Mucosa of rectum (tissue), 2 donors: Measurements from ENCODE around the gene STIM2.

Experiments
- H3K27ac ChIP-seq, 2 donors: one replicate each; pipeline ENCODE4 v1.7.0; 2013; ENCODE audit warnings: inconsistent platforms in 2 of 2, low read depth in 2 of 2, low read length in 2 of 2
- H3K27me3 ChIP-seq, 2 donors: one replicate each; pipeline ENCODE4 v1.7.0; 2013; ENCODE audit warnings: low read length in 2 of 2; ENCODE audit not compliant: control insufficient read depth in 2 of 2, insufficient read depth in 2 of 2
- H3K36me3 ChIP-seq, 2 donors: one replicate each; pipeline ENCODE4 v1.7.0; 2013; ENCODE audit warnings: low read length in 2 of 2; ENCODE audit not compliant: control insufficient read depth in 2 of 2, insufficient read depth in 2 of 2
- H3K4me1 ChIP-seq, 2 donors: one replicate each; pipeline ENCODE4 v1.7.0; 2013; ENCODE audit warnings: low read length in 2 of 2, mild to moderate bottlenecking in 1 of 2; ENCODE audit not compliant: control insufficient read depth in 2 of 2, insufficient read depth in 2 of 2
- H3K4me3 ChIP-seq, 2 donors: one replicate each; pipeline ENCODE4 v1.7.0; 2013; ENCODE audit warnings: low read length in 2 of 2
- H3K9ac ChIP-seq, 2 donors: one replicate each; pipeline ENCODE4 v1.7.0; 2013; ENCODE audit warnings: low read length in 2 of 2, low read depth in 1 of 2, mild to moderate bottlenecking in 1 of 2
- H3K9me3 ChIP-seq, 2 donors: one replicate each; pipeline ENCODE4 v1.7.0; 2013; ENCODE audit warnings: low read length in 2 of 2; ENCODE audit not compliant: control insufficient read depth in 2 of 2
- donor health status: healthy.
- donor health status: Normal muscosa, but diverticular disease.

Gene STIM2

DNA sequence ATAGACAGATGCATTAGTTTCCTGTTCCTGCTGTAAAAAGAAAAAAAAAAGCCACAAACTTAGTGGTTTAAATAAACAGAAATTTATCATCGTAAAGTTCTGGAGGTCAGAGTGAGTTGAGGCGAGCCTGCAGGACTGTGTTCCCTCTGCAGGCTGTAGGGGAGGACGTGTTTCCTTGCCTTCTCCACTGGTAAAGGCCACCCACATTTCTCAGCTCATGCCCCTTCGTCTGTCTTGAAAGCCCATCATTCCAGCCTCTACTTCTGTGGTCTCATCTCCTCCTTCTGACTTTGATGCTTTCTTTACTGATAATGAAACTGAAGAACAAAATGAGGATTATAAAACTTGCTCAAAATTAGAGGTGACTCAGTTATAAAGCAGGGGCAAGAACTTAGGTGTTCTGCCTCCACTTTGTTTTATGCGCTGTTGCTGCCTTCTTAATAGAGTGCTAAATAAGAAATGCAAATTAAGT lies 143.0 kb downstream of the STIM2 start:
- Histone ChIP-seq H3K27me3 (no peaks in the 10 kb centered on the region), H3K4me1 (peaks cover 0 to 8% of the 10 kb centered on the region in 2 donors), H3K4me3 (no peak overlapping the region), H3K9ac (no peak overlapping the region), H3K36me3 (no peaks in the 10 kb centered on the region), H3K27ac (no peak overlapping the region), H3K9me3 (no peaks in the 10 kb centered on the region)

DNA sequence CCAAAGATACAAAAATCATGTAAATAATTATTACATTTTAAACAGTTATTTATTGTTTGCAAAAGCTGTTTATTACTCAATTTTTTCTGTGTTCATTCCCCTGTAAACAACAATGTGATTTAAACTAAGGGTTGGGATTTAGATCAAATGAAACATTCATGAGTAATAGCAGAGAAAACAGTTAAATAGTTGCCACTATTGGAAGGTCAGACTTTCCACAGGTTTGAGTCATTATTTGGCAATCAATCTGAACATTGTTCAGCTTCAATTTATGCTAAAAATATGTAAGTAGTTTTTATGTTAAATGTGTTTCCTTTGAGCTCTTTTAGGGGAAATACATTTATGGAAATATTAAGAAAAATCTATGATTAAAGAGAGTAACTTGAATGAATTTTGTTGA lies 144.9 kb downstream of the STIM2 start:
- H3K9me3 ChIP-seq, result no peaks in the 10 kb centered on the region
- peaks cover 0 to 8% of the 10 kb centered on the region in 2 donors for H3K4me1 ChIP-seq
- no peaks in the 10 kb centered on the region for H3K27me3 ChIP-seq
- no peak overlapping the region for H3K9ac ChIP-seq
- H3K4me3 ChIP-seq, result no peak overlapping the region
- no peak overlapping the region for H3K27ac ChIP-seq
- H3K36me3 ChIP-seq, result peaks cover 0 to 2% of the 10 kb centered on the region in 2 donors

DNA sequence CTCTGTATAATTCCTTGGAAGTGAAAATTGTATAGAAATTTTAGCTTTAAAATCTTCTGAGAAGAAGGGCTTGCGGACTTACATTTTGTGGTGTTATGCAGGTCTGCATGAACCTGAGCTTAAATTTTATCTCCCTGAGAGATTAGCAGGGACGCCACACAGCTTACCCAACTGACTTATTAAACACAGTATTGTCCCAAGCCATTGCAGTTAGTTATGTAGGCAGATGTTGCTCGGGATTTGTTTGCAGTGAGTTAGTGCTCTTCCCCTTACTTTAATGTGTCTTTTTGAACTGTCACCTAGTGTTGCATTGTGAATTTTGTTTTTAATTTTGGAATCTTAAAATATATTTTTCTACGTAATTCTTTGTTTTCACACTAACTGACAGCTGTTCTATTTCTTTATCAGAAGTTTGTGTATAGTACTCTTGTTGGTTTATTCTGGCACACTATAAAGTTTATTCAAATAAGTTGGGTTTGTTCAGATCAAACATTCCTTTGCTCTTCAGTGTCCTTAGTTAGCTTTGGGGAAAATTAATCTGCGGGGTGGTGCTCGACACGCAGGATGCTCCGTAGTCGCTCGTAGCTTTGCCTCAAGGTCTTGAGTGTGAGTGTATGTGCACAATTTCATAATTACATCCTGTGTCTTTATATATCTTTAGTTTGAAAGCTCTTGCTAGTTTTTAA lies 145.4 kb downstream of the STIM2 start:
- H3K9ac ChIP-seq, result no peak overlapping the region
- peaks cover 0 to 8% of the 10 kb centered on the region in 2 donors for H3K4me1 ChIP-seq
- no peaks in the 10 kb centered on the region for H3K27me3 ChIP-seq
- H3K27ac ChIP-seq, result no peak overlapping the region
- no peak overlapping the region for H3K4me3 ChIP-seq
- peaks cover 0 to 2% of the 10 kb centered on the region in 2 donors for H3K36me3 ChIP-seq
- H3K9me3 ChIP-seq, result no peaks in the 10 kb centered on the region

DNA sequence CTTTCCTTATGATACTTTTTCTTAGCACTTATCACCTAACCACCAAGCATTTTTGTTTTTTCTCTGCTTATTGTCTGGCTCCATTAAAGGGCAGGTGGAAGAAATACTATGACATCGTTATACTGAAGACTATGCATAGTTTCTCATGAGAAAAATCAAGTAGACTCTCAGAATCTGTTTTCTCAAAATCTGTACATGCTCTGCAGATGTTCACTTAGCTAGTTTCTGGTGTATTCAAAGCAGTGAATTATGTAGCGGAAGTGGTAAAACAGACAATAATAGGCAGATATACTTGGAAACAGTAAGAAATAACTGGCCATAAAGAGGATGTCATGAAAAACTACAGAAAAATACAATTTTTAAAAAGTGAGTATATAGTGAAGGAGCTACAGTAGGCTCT lies 146.0 kb downstream of the STIM2 start:
- H3K4me3 ChIP-seq, result no peak overlapping the region
- no peak overlapping the region for H3K27ac ChIP-seq
- H3K9me3 ChIP-seq, result no peaks in the 10 kb centered on the region
- H3K27me3 ChIP-seq, result no peaks in the 10 kb centered on the region
- H3K9ac ChIP-seq, result no peak overlapping the region
- H3K36me3 ChIP-seq, result peaks cover 0 to 2% of the 10 kb centered on the region in 2 donors
- peaks cover 0 to 12% of the 10 kb centered on the region in 2 donors for H3K4me1 ChIP-seq

DNA sequence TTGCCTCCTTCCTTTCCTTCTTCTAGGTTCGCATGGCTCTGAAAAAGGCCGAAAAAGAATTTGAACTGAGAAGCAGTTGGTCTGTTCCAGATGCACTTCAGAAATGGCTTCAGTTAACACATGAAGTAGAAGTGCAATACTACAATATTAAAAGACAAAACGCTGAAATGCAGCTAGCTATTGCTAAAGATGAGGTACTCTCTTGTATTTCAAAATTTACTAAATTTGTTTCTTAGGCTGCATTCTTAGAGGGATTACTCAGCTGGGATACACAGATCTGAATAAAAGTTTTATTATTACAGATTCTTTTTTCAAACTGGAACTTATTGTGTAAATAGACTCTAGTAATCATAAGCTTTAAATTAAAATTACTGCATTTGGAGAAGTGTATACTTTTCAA lies 146.9 kb downstream of the STIM2 start:
- Histone ChIP-seq H3K4me3 (no peak overlapping the region), H3K9me3 (no peaks in the 10 kb centered on the region), H3K36me3 (peaks cover 0 to 2% of the 10 kb centered on the region in 2 donors), H3K4me1 (peaks cover 0 to 12% of the 10 kb centered on the region in 2 donors), H3K27me3 (no peaks in the 10 kb centered on the region), H3K27ac (no peak overlapping the region), H3K9ac (no peak overlapping the region)

DNA sequence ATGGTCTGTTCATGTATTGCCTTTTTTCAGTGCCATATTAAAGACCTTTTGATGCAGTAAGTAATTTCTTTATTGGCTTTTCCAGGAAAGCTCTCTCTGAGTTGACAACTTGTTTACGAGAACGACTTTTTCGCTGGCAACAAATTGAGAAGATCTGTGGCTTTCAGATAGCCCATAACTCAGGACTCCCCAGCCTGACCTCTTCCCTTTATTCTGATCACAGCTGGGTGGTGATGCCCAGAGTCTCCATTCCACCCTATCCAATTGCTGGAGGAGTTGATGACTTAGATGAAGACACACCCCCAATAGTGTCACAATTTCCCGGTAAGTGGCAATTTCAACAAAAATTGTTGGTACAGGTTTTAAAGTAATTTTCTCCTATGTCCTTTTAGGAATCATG lies 148.0 kb downstream of the STIM2 start:
- H3K9me3 ChIP-seq, result no peaks in the 10 kb centered on the region
- peaks cover 0 to 4% of the 10 kb centered on the region in 2 donors for H3K4me1 ChIP-seq
- H3K4me3 ChIP-seq, result no peak overlapping the region
- no peak overlapping the region for H3K27ac ChIP-seq
- H3K36me3 ChIP-seq, result peaks cover 0 to 2% of the 10 kb centered on the region in 2 donors
- no peak overlapping the region for H3K9ac ChIP-seq
- H3K27me3 ChIP-seq, result no peaks in the 10 kb centered on the region

DNA sequence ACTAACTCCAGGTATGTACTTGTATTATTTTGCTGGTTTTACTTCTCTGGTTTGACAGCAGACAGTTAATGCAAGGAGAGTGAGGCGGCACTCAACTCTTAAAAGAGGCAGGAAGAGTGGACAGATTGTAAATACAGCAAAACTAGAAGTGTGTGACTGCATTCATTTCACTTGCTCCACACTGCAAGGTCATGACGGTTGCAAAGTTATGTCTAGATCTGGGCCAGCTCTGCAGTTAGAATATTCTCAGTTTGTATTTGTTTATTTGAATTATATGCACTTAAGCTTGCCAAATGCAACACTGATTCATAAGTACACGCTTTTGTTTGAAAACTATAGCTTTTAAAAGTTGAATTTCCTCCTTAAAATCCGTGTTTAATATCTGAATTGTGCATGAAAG lies 148.9 kb downstream of the STIM2 start:
- no peaks in the 10 kb centered on the region for H3K27me3 ChIP-seq
- peaks cover 0 to 3% of the 10 kb centered on the region in 2 donors for H3K4me1 ChIP-seq
- H3K36me3 ChIP-seq, result peaks cover 0 to 2% of the 10 kb centered on the region in 2 donors
- no peak overlapping the region for H3K9ac ChIP-seq
- no peak overlapping the region for H3K27ac ChIP-seq
- no peaks in the 10 kb centered on the region for H3K9me3 ChIP-seq
- no peak overlapping the region for H3K4me3 ChIP-seq

DNA sequence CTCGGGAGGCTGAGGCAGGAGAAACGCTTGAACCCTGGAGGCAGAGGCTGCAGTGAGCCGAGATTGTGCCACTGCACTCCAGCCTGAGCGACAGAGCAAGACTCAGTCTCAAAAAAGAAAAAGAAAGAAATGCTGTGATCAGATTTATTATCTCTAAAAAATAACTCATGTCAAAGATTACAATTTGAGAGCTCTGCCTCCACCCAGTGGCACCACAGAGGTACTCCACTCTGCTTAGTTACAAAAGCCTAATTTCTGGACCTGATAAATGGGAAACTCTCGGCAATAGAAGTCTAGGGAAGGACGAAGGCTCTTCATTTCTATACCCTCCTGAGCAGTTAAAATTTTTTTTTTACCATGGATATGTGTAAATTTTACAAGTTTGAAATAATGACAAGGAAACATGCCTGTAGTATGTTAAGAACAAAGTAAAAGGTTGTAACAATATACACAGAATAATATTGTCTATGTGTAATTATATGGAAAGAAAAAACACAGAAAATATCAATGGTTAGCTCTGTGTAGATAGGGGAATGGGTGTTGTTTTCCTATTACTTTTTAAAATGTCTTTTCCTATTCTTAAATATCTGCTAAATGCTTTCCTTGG lies 149.8 kb downstream of the STIM2 start:
- peaks cover 0 to 3% of the 10 kb centered on the region in 2 donors for H3K4me1 ChIP-seq
- no peaks in the 10 kb centered on the region for H3K9me3 ChIP-seq
- H3K4me3 ChIP-seq, result no peak overlapping the region
- H3K27me3 ChIP-seq, result no peaks in the 10 kb centered on the region
- H3K9ac ChIP-seq, result no peak overlapping the region
- peaks cover 0 to 2% of the 10 kb centered on the region in 2 donors for H3K36me3 ChIP-seq
- H3K27ac ChIP-seq, result no peak overlapping the region

DNA sequence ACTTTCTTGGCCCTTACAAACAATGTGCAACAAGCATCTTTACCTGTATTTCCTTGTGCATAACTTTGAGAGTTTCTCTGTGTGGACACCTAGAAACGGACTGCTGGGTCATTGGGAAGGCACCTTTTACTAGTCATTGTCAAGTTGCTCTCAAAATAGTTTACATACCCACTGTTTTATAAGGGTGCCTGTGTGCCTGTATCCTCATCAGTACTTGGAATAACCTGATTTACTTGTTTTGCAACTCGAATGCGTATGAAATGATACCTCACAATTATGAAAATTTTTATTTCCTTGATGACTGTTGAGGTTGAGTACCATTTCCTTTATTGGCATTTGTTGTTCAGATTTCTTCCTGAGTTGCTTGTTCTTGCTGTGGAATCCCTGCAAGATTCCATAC lies 150.8 kb downstream of the STIM2 start:
- peaks cover 0 to 2% of the 10 kb centered on the region in 2 donors for H3K36me3 ChIP-seq
- peaks cover 0 to 3% of the 10 kb centered on the region in 2 donors for H3K4me1 ChIP-seq
- no peaks in the 10 kb centered on the region for H3K27me3 ChIP-seq
- no peak overlapping the region for H3K27ac ChIP-seq
- H3K9ac ChIP-seq, result no peak overlapping the region
- no peak overlapping the region for H3K4me3 ChIP-seq
- H3K9me3 ChIP-seq, result no peaks in the 10 kb centered on the region

DNA sequence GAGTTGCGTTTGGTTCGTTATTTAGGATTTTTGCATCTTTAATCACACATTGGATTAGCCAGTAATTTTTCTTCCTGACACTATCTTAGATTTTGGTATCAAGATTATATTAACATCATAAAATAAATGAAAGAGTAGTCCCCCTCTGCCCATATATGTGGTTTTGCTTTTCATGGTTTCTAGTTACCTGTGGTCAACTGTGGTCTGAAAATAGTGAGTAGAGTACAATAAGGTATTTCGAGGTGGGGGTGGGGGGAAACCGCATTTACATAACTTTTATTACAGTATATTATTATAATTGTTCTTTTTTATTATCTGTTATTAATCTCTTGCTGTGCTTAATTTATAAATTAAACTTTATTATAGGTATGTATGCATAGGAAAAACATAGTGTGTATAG lies 152.4 kb downstream of the STIM2 start:
- Histone ChIP-seq H3K9ac (no peak overlapping the region), H3K27ac (no peak overlapping the region), H3K4me1 (peaks cover 0 to 3% of the 10 kb centered on the region in 2 donors), H3K9me3 (no peaks in the 10 kb centered on the region), H3K27me3 (no peaks in the 10 kb centered on the region), H3K4me3 (no peak overlapping the region), H3K36me3 (peaks cover 4% of the 10 kb centered on the region in 2 donors)
